NCI-H2081 treated with DMSO at 0.1 percent for 48 hours (cell line): ENCODE data around the gene TSPAN4.
A peak's percentile ranks its signal among the peaks of the same experiment; 100 is the strongest.

Experiments used
- DNase-seq: peaks from one replicate; lab custom pipeline; 2025; lab: John Stamatoyannopoulos, UW

The TSPAN4 gene

GRCh38 chr11:842370-843002 is at the start of gene TSPAN4, which contains the start of gene POLR2L:
TSPAN4 (plus strand) TSS chr11:842852; CDS start chr11:850305, 7,453 bp downstream.
POLR2L (minus strand) TSS chr11:842529; CDS start chr11:842508, 21 bp downstream.
- no peak for DNase-seq

- no peak for DNase-seq
Measured at GRCh38 chr11:792873-793272, 49.8 kb upstream of the TSPAN4 start.

- no peak for DNase-seq
Measured at GRCh38 chr11:793556-793955, 49.1 kb upstream of the TSPAN4 start.

DNA sequence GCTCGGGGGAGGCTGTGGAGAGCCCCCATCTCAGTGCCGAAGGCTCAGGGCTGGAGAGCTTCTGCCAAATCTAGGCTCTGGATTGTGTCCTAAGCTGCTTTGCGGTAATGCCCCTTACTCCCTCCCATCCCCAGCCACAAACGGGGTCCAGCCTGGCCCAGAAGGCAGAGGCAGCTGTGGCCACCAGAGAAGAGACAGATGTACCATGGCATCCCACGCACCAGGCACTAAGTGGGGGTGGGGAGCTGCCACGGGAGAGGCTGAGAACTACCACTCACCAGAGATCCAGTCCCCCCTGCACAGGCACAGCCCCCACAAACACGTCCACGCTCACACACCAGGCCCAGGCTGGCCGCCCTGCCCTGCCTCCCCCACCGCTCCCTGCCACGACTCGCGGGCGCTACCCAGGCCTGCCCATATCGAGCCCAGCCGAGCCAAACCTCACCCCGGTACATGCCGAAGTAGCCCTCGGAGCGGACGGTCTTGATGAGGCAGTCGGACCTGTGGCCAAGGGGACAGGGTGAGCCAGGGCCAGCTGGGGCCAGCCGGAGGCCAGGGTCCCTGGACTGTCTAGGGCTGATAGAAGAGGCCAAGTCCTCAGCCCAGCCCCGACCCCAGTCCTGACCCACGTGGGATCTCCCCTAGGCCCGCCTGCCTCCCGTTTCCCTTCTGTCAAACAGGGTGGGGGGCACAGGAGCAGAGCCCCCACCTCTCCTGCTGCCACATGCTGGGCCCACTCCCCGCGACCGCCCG is 48.5 kb upstream of the TSPAN4 start:
- no peak for DNase-seq

DNA sequence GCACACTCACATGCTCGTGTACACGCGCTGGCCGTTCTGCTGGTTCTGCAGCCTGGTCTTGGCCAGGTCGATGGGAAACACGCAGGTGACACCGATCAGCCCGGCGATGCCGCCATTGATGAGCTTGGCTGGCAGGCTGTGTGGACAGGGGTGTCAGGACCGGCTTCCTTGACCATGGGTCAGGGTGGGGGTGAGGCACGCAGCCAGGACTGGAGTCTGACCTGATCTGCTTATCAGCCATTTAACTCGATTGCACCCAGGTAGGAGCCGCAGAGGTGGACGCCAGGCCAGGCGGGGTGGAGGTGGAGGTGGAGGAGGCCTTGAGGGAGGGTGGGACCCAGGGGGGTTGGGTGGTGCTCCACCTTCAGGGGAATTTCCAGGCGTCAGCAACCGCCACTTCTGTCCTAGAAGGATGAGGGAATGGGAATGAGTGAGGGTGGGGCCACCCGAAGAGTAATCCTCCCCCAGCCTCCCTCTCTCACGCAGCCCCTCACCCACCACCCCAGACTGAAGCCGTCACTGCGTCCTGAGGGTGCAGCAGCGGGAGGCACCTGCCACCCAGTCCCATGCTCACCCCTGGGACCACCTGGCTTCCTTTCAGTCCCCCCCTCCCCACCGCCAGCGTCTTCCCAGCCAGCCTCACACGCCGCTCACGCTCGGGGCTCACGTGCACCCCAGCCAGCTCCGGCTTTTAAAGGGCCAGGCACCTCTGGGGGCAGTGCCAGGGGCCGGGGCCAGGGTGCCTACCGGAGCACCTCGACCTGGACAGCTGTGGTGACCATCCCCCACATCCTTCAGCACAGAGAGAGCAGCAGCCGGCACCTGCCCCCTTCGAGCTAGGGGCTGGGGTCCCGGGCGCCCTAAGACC is 47.7 kb upstream of the TSPAN4 start:
- DNase-seq, result no peak

DNA sequence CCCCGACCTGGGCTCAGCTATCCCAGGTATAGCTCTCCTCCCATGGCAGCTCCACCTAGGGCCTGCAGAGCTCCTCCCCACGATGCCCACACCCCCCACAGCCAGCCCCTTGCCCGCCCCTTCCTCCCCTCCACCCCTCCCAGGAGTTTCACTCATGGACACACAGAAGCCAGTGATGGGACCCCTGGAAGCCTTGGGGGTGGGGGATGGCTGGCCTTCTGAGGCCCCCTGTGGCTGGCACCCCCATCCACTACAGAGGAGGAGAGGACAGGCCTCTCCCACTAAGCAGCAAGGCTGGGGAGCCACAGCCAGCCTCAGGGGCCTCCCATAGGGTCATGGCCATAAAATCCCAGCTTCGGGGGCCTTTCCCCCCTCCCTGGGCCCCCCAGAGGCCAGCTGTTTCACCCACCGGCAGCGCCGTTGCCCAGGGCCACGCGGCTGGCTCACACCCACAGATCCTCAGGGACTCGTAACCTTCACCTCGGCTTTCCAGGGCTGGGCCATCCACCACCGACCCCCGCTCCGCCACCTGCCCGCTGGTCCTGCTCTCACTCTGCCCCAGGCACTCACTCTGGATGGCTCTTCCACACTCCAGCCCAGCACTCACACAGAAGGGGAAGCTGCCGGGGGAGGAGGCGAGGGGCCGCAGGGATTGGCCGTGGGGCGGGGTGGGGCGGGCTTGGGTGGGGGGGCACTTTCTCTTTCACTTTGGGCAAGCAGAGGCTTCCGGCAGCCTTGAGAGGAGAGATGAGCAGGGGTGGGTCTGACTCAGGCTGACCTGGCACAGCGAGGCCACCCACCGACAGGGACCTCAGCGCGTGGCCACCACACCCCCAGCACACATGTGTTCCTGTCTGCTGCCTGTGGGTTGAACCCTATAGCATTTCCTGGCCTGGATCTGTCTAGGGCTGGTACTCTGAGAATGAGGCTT is 46.8 kb upstream of the TSPAN4 start:
- no peak for DNase-seq

- no peak for DNase-seq
Measured at GRCh38 chr11:796565-797295, 45.9 kb upstream of the TSPAN4 start.

DNA sequence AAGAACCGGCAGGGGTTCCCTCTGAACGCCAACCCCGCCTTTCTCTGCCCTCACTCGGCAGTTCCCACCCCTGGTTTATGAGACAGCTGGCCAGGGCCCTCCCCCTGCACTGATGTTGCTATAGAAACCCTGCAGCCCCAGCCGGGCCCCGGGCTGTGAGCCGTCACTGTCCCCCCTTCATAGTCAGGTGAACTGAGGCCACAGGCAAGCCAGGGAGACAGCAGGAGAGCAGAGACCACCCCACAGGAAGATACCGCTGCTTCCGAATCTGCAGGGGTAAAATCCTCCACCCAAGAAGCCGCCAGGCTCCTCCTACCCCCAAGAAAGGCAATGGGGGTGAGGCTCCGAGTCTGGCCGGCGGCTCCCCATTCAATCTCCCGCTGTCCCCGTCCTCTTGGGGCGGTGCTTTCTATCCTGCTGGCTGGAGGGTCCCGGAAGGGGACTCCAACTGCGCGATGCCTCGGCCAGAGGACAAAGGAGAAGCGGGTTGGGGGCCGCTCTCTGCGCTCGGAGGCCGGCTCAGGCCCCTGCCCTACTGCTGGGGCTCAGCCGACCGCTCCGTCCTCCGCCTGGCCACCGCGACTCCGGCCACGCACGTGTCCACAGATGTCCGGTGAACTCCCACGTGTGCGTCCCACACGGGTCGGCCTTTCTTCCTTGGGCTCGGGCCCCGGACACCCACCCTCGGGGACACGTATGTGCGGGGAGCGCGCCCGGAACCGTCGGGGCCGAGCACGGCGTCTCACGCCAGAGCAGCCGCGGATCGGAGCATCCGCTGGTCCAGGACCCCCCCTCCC is 45.2 kb upstream of the TSPAN4 start:
- peak; percentile 35 for DNase-seq

- no peak for DNase-seq
Measured at GRCh38 chr11:798093-798713, 44.4 kb upstream of the TSPAN4 start, which contains the start of gene SLC25A22. SLC25A22 (minus strand) TSS chr11:798281; CDS start chr11:795006, 3,275 bp downstream.

DNA sequence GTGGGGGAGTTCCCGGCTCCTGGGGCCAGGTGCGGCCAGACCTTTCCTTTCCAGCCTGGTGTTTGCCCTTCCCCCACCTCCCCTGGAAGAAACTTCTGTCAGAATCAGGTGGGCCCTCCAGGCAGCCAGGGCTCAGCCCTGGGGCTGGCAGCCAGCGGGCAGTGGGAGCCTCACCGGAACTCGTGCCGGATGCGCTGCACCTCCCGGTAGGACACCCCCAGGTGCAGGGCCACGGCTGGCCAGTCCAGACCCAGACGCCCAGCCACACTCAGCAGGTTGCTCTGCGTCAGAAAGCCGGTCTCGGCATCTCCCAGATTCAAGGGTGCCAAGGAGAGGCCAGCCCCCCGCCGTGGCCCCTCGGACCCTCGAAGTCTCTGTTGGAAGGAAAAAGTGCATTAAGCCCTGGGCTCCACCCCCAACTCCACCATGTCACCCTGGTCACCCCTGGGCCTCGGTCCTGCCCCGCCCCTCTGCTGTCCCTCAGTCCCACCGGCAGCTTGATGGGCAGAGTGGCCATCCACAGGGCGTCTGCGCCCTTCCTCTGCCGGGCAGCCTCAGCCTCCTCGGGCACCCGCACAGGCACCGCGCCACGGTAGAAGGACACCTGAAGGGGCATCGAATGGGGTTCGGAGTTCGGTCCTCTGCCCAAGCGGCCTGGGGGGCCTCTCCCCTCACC is 42.9 kb upstream of the TSPAN4 start:
- DNase-seq, result no peak

- DNase-seq, result no peak
Measured at GRCh38 chr11:800473-800872, 42.2 kb upstream of the TSPAN4 start.

GRCh38 chr11:801097-801780 is 41.4 kb upstream of the TSPAN4 start:
- no peak for DNase-seq

DNA sequence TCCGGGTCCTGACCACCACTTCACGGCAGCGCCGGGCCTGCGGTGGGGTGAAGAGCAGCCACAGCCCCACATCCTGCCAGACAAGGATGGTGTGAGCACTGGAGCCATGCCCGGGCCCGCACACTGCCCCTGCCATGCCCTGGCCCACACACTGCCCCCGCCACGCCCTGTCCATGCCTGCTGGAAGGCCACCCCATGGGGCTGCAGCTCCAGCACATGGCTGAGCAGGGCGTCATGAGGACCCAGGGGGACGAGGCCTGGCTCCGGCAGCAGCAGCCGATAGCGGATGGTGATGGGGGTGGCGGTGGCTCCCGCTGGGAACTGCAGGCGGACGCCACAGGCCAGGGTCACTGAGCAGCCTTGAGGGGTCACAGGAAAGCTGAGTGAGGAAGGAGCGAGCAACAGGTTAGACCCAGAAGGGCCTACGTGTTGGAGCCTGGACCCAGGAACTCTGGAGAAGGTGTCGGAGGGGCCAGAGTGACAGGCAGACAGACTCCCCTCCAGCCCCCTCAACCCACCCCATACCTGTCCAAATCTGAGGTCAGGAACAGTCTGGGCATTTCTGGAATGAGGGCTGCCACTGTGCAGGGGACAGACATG is 40.5 kb upstream of the TSPAN4 start:
- no peak for DNase-seq

DNA sequence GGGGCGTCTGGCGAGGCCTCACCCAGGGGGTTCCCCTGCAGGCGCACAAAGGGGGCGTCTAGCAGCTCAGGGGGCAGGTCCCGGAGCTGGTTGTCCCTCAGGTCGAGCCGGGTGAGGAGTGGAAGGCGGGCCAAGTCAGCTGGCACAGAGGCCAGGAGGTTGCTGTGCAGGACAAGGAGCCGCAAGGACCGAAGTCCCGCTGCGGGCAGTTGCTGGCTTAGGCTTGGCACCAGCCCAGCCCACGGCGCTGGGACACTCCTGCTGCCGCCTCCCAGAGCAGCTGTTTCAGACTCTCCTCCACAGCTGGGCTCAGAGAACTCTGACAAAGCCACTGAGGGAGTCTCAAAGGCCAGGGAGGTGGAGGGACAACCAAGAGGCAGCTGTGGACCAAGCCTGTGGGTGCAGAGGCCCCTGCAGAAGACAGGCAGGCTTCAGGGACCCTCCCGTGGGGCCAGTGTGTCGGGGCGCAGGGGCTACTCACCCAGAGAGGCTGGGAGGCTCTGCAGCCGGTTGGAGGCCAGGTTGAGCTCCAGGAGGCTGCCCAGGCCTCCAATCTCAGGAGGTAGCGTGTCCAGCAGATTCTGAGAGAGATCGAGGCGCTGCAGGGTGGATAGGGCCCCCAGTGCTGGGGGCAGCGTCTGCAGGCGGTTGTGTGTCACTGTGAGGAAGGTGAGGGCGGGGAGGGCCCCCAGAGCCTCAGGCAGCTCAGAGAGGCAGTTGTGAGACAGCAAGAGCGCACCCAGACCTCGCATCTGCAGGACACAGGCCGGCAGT is 39.8 kb upstream of the TSPAN4 start:
- DNase-seq, result no peak

GRCh38 chr11:803467-803742 is 39.2 kb upstream of the TSPAN4 start:
- no peak for DNase-seq

- DNase-seq, result no peak
Measured at GRCh38 chr11:803770-804598, 38.7 kb upstream of the TSPAN4 start.
